ENCODE data around the gene HOXA11.

HOXA11 gene

GRCh38 chr7:27205325-27206280, 20.6 kb upstream of the HOXA11 start:
- DNase-seq = no peak

- DNase-seq = no peak
These were observed 19.9 kb upstream of the HOXA11 start for GRCh38 chr7:27204851-27205322.

GRCh38 chr7:27203964-27204594, 19.0 kb upstream of the HOXA11 start:
- no peak for DNase-seq

GRCh38 chr7:27203365-27203953, 18.4 kb upstream of the HOXA11 start:
- DNase-seq = no peak

GRCh38 chr7:27202862-27203134, 17.8 kb upstream of the HOXA11 start:
- no peak for DNase-seq

GRCh38 chr7:27202018-27202861, 17.2 kb upstream of the HOXA11 start:
- no peak for DNase-seq

- DNase-seq = no peak
These were observed 16.6 kb upstream of the HOXA11 start for GRCh38 chr7:27201580-27202017.

- no peak for DNase-seq
These were observed 15.9 kb upstream of the HOXA11 start for GRCh38 chr7:27200761-27201579.

- DNase-seq = peak; percentile 49
These were observed 15.1 kb upstream of the HOXA11 start, which contains the start of gene HOXA13 for GRCh38 chr7:27199849-27200760. TSS of gene HOXA13 (minus strand) at chr7:27200091. CDS start at chr7:27200077, 14 bp downstream.

- no peak for DNase-seq
These were observed 14.1 kb upstream of the HOXA11 start for GRCh38 chr7:27198871-27199801.

- no peak for DNase-seq
These were observed 13.3 kb upstream of the HOXA11 start for GRCh38 chr7:27198138-27198841.

GRCh38 chr7:27197137-27198042, 12.4 kb upstream of the HOXA11 start:
- no peak for DNase-seq

GRCh38 chr7:27196287-27196767, 11.3 kb upstream of the HOXA11 start:
- peak; percentile 66 for DNase-seq

- DNase-seq = no peak
These were observed 9.8 kb upstream of the HOXA11 start for GRCh38 chr7:27194686-27195379.

GRCh38 chr7:27194002-27194352, 8.9 kb upstream of the HOXA11 start:
- DNase-seq = no peak

- DNase-seq = no peak
These were observed 8.4 kb upstream of the HOXA11 start for GRCh38 chr7:27193335-27194001.
